DMS153 treated with DMSO at 0.1 percent for 48 hours (cell line): Measurements from ENCODE around the gene PPP1R27.

Source experiments
- DNase-seq: peaks from one replicate; lab custom pipeline; 2025; ENCODE audit not compliant: unreplicated experiment; lab: John Stamatoyannopoulos, UW

The PPP1R27 gene

DNA sequence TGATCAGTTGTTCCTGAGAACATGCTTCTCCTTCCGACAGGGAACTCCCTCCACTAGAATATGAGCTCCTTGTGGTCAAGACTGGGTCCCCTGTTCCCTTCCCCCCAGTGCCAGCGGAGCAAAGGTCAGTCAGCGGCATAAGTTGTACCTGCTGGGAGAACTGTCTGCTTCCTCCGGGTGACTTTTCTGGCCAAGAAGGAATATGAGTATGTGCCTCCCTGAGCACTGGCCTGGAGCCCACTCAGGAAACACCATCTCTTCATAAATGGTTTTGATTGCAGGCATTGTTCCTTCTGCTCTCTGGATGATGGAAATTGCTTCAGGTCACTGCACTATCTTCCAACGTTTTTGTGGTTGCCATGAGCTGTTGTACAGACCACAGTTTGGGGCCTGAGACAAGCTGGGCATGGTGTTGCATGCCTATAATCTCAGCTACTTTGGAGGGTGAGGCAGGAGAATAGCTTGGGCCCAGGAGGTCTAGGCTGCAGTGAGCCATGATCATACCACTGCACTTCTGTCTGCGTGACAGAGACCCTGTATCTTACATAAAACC lies 28.3 kb upstream of the PPP1R27 start:
- DNase-seq, result no peak

DNA sequence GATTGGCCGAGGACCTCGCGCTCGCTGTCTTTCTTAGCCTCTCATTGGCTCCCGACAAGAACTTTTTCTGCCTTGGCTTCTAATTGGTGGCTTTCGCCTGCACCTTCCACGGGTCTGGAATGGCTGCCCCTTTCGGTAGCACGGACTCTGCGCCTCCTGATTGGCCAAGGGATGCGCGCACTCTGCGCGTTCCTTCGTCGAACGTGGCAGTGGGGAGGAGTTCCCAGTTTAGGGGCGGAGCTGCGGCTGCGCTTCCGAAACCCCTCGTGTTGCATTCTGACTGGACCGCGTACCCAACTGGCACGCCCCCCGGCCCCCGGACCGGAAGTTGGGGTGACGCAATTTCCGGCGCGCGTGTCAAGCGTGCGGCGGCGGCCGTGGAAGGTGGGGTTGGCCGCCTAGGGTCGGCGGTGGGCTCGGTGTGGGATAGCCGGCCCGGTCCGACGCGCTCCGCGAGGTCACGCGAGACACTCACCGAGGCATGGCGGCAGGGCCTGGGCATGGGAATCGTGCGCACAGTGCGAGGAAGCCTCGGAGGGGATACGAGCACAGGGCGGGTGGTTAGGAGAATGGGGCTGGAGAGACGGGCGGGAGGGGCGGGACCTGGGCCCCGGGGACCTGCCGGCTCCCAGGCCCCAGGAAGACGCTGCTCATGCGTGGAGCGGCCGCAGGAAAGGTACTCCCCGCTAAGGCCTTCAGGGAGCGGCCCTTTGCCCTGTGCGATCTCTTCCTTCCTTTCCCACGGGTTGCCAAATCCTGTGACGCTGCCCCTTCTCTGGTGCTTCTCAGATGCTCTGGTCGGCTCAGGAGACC lies 26.1 kb upstream of the PPP1R27 start:
- peak; percentile 99 for DNase-seq

DNA sequence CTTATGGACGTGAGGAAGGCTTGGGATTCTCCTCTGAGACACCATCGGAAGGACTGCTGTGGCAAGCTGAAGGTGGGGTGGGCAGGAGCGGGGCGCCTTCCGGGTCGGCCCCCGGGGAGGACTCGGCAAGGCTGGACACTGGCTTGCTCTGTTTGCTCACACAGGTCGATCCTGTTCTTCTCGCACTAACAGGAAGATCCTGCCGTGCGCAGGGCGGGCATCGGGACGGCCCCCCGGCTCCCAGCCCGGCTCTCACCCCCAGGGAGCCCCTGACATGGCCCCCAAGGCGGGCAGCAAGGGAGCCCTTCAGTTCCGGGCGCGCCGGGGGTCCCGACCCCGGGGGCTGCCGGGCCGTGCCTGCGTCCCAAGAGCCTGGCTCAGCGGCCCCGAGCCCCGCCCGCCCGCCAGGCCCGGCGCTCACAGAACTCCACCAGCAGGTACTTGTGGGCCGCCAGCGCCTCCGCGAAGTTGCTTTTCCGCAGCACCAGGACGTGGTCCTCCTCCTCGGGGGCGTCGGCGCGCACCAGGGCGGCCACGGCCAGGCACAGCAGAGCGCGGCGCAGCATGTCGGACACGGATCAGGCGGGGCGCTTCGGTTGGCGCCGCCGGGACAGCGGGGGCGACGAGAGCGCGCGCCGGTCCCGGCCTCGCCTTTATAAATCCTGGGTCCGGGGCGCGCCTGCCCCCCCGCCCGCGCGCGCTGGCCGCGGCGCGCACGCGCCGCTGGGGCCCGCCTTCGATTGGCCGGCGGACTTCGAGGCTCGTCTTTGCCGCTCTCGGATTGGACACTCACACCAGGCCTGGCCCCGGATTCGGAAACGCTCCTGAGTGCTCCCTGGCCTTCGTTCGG lies 25.3 kb upstream of the PPP1R27 start, which contains the start of gene P4HB:
Gene P4HB (minus strand): TSS at position 630 of the 850 bp plus-strand sequence. CDS start 64 bp downstream, at position 566.
- DNase-seq, result no peak

DNA sequence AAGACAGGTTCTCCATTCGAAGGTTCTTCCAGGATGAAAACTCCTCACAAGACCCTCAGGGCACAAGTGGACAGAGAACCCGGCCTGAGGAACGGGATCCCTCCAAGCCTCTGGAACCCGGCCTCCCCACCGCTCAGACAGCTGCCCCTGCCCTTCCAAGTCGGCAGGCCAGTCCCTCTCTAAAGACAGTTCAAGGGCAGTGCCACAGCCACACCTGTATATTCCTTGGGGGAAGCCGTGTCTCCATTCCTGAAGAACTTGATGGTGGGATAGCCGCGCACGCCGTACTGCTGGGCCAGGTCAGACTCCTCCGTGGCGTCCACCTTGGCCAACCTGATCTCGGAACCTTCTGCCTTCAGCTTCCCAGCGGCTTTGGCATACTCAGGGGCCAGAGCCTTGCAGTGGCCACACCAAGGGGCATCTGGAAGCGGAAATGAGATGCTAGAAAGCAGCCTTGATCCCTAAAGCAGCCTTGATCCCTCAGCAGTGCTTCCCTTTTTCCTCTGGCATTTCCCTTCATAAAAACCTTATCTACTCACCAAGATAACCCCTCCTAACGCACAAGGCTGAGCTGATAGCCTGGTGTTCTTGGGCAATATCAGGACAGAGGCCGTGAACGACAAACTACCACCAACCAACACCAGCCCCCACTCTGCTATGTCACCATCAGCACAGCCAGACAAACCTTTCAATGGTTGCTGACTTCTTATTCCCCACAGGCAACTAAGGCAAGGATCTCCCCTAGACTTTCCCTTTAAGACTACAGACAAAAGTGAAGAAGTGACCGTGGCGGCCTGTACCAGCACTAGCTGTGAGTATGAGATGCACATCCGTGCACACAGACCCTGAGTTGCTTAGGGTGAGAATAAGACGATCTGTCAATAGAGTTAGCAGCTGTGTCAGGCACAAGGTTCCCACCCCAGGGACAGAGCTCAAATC lies 24.4 kb upstream of the PPP1R27 start:
- DNase-seq, result no peak

DNA sequence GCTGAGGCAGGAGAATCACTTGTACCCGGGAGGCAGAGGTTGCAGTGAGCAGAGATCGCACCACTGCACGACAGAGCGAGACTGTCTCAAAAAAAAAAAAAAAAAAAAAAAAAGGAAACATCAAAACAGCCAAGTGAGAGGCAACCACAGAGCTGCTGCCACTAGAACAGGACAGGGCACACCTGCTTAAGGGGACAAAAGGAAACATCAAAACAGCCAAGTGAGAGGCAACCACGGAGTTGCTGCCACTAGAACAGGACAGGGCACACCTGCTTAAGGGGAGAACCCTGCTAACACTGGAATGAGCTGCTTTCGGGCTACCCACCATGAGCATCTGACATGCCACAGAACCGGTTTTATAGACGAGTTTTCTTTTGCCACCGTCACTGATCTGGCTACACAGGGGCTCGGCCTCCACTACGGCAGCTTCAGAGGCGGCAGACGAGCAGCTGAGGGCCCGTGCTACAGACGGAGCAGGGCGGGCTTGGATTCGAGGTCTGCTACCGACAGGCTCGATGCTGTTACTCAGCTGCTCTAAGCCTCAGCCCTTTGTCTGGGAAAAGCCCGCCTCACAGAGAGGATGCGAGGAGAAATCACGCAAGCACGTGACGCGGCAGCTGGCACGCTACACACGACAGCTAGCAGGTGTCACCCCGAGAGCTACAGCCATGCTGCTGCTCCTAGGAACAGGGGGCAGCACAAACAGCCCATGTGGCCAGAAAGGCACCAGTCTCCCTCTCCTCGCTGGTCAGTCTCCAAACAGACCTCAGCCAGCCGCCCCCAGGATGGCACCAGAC lies 23.5 kb upstream of the PPP1R27 start:
- DNase-seq, result no peak

DNA sequence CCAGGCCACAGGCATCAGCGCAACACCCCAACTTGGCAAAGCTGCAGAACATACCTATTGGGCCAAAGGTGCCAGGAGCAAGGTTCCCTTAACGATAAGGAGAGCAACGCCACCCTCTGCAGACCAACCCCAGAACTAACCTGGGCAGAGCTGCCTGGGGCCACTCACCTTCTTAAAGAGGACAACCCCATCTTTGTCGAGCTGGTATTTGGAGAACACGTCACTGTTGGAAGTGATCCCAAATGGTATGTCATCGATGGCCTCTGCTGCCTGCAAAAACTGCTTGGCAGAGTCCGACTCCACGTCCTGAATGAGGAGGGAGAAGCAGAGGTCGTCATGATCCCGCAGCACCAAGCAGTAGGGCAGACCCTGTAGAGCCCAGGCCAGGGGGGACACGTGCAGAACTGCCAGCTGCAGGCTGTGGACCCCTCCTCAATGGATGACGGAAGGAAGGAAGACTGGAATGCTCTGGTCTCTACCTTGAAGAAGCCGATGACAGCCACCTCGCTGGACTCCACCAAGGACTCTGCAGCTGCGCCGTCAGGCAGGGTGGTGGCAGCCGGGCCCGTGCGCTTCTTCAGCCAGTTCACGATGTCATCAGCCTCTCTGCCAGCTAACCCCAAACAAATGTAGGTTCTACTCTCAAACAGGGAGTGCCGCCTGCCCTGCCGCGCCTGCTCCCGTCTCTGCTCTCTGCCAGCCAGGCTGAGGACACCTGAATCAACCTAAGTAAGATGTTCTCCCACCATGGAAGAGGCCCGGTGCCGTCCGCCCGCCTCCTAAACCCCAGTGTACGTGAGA lies 20.3 kb upstream of the PPP1R27 start:
- DNase-seq, result no peak

DNA sequence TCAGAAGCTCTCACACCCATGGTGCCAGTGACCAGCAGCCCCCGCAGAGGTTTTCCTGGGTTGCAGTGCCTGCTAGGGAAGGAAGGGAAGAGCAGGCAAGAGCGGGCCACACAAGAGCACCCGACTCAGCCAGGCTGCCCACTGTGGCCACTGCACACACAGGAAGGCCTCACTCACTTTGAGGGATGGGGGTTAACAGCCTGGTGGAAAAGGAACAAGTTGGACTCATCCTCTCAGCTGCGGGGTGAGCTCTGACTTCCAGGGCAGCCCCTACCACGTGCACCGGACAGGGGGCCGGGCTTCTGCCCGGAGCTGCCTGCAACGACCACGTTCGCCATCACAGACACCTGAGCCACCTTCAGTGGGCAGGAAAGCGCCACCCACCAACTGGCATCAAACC lies 17.4 kb upstream of the PPP1R27 start:
- DNase-seq, result no peak

DNA sequence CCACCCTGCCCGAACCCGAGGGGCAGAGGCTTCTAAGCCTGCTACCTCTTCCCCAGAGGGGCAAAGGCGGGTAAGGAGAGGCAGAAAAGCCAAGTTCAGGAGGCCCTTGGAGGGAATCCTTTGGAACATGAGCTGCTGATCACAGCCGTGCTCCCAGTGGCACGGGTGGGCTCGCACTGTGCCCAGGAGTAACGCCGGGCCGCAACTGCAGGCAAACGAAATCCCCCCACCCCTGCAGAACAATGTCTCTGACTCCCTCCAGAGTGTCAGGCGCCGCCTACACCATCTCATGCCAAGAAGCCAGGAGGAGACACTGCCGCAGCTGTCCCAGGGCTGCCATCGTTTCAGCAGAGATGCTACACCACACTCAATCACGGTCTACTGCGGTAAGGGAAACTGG lies 16.6 kb upstream of the PPP1R27 start:
- no peak for DNase-seq

DNA sequence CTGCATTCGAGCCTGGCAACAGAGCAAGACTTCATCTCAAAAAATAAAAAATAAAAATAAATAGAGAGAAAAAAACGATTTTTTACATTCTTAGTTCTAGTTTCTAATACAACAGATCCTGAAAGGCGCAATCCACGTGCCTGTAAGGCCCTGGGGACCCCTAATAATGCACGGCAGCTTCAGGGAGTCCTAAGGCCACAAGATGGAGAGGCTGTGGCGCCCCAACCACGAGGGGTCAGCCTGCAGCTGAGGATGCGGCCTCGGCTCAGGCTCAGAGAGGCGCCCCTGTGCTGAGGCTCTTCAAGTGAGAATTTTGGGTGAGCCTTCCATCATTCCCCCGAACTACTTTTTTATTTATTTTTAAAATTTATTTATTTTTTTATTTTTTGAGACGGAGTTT lies 14.6 kb upstream of the PPP1R27 start:
- no peak for DNase-seq

DNA sequence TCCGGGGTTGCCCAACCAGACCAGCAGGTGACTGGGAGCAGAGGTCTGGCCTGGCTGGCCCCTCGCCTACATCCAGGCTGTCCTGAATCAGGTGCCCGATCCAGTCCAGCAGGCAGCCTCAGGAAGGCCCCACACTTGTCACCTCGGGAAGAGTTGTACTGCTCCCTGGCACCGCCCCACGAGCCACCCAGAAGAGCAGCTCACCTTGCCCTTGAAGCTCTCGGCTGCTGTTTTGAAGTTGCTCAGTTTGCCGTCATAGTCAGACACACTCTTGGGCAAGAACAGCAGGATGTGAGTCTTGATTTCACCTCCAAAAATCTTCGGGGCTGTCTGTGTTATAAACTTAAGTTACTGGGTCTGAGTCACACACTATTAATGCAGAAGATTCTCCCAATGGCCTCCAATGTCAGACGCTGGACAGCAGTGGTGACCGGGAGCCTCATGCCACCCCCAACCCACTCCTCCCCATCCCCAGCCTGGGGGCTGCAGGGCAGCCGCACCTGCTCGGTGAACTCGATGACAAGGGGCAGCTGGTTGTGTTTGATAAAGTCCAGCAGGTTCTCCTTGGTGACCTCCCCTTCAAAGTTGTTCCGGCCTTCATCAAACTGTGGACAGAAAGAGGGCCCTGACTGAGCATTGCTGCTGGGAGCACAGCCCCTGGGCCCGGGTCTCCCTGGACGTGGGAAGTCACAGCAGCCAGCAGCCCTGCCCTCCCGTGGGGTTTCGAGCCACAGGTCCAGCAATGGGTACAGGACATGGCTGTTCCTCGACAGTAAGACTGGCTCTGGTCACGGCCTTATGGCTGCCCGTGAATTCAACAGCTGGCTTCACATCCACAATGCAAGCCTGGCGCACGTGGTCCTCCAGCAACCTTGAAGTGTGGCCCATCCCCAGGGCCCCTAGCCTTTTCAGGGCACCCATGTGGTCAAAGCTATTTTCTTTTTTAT lies 12.2 kb upstream of the PPP1R27 start:
- no peak for DNase-seq

DNA sequence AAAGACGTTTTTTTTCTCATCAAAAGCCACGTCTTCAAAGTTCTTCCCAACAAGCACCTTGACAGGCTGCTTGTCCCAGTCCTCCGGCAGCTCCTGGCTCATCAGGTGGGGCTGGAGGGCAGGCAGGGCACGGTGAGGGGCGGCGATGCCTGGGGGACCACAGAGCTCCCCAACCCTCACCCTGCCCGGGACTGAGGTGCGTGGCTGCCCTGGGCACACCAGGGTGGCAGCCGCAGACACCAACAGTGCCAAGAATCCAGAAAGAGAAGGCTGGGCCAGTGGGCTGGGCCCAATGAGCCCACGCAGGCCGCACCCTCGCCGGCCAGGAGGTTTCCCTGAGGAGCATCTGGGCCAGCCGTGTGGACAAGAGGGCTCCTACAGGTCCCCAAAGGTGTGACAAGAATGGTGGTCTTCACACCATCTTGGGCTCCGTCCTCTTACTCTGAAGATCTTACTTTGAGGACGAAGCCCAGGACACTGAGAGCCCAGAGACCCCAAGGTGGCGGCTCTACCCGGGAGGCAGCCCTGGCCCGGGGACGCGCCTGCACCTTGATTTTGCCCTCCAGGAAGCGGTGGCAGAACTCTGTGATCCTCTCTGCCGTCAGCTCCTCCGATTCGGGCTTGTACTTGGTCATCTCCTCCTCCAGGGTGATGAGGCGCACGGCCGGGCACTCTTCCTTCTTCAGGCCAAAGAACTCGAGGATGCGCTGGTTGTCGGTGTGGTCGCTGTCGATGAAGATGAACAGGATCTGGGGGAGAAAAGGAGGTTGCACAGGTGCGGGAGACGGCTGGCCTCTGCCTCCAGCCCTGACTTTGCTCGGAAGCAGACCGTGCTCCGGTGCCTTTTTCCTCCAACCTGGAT lies 11.3 kb upstream of the PPP1R27 start:
- no peak for DNase-seq

DNA sequence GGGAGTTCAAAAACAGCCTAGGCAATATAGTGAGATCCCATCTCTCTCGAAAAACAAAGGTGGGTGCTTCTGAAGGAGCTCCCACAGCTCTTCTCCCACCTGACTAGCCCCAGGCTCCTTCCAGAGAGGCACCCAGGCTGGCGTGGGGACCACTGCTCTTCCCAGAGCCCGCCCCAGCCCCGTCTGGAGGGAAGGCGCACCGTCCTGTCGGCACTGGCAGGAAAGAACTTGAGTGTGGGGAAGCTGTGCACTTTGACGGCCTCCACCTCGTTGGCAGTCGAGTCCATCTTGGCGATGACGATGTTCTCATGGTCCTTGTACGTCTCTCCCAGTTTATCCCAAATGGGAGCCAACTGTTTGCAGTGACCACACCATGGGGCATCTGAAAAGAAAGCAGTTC lies 10.5 kb upstream of the PPP1R27 start:
- no peak for DNase-seq

DNA sequence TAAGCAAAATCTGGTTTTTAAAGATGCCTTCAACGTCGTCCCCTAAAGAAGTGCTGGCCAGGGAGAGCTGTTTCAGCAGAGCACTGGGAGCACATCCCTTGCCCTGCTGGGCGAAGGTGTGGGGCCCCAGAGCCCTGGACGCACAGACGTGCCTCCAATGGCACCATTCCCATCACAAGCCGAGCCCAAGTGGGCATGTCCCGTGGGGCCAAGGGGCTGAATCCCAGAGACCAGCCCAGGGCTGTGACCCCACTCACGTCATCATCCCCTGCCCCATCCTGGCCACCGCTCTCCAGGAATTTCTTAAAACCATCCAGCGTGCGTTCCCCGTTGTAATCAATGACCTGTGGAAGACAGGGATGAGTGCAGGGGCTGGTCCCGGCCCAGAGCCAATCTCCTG lies 10.0 kb upstream of the PPP1R27 start:
- DNase-seq, result no peak

DNA sequence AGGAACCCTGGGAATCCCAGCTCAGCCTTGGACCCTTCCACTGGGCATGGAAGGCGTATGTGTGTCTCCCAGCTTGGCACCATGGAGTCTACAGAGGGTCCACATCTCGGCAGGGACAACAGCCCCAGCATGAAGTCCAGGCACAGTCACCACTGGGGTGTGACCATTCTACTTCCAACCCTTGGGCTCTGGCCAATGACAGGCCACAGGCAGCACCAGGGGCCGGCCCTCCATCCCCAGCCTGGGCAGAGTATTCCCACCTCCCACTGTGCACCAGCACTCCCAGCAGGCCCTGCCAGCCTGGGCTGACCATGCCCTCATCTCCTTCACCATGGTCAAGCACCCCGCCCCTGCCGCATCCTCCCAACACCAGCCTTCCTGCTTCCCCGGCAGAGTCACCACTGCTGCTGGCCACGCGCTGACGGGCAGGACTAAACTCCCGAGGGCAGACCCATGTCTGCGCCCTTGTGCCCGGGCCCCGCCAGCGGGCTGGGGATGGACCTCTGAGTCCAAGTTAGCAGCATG lies 9.5 kb upstream of the PPP1R27 start:
- no peak for DNase-seq

DNA sequence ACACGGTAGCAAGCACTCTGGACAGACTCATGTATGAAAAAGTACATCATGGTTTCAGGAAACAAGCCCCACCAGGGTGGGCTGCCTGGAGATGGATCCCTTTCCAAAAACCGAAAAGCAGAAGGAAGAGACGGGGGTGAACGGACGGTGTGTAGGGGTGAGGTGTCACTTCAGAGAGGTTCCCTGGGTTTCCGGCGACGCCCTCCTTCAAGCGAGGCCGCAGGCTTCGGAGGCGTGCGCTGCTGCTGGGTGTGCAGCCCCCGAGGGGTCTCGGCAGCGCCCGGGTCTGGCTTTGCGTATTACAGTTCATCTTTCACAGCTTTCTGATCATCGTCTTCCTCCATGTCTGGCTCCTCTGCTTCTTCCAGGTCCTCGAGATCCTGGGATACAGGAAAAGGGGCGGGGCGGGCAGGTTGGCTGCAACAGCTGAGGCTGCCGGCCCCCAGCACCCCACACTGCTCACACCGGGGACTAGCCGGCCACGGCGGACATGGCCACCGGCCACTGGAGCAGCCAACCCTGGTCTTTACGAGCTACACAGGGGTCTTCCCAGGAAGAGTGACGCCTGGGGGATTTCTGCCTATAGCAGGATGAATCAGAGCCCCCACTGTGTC lies 9.0 kb upstream of the PPP1R27 start:
- no peak for DNase-seq

DNA sequence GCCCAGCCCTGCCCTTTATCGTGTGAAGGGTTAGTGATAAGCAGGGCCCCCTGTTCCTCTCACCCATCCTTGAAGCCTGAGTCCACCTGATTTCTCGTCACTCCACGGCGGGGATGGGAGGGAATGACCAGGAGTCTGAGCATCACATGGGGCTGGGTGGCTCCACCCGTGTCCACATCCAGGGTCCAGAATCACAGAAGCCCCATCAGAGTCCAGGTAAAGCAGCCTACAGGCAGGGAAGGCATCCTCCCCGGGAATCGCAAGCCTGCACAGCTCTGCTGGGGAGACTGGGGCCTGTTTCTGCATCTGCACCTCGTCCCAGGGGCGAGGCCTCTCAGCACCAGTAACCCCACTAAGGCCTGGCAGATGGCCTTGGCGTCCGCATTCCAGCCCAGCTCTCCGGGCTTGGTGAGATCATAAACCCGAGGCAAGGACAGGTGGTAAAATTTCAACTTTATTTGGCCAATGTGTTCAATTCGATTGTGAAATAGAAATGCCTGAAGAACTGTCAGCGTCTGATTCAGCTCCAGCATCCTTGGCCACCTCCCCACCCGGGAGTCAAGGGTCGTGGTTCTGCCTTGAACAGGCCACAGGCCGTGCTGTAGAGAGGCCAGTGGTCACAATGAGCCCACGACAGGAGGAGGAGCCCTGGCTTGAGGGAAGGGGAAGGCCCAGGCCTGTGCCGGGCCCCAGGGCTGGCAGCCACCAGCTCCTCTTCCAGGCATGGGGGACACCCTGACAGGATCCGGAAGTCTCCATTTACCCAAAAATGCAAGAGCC lies 8.1 kb upstream of the PPP1R27 start:
- no peak for DNase-seq
